GM23248 (cell line): ENCODE results near the gene GNL3. TPM values are rescaled to one million over a fixed set of nuclear protein-coding genes. Genes with fewer than 3 reads are reported as not detected.

Source experiments
- DNase-seq: peaks from one replicate; pipeline ENCODE4 v3.0.0-alpha.2; 2015
- H2AFZ ChIP-seq: fragments of 200-600 bp; sonication (generic); 2 replicates; pipeline ENCODE4 v1.6.1; 2016; ENCODE audit warnings: antibody characterized with exemption
- H3F3A ChIP-seq: fragments of 200-600 bp; sonication (generic); 2 replicates; pipeline ENCODE4 v1.6.1; 2016; ENCODE audit warnings: mild to moderate bottlenecking, antibody characterized with exemption, mixed run types; ENCODE audit not compliant: insufficient read depth
- H3K27ac ChIP-seq: fragments of 200-600 bp; sonication (generic); 2 replicates; pipeline ENCODE4 v1.5.1; 2016; ENCODE audit warnings: mild to moderate bottlenecking
- H3K27me3 ChIP-seq: fragments of 200-600 bp; sonication (generic); replicated peaks from 2 replicates; pipeline ENCODE4 v1.6.1; 2016; ENCODE audit warnings: mild to moderate bottlenecking; ENCODE audit not compliant: insufficient read depth
- H3K36me3 ChIP-seq: fragments of 200-600 bp; sonication (generic); 2 replicates; pipeline ENCODE4 v1.6.1; 2016; ENCODE audit warnings: low read depth, mild to moderate bottlenecking
- H3K4me1 ChIP-seq: fragments of 200-600 bp; sonication (generic); 2 replicates; pipeline ENCODE4 v1.6.1; 2016; ENCODE audit warnings: mild to moderate bottlenecking; ENCODE audit not compliant: insufficient read depth
- H3K4me2 ChIP-seq: fragments of 200-600 bp; sonication (generic); one replicate; pipeline ENCODE4 v1.6.1; 2016; ENCODE audit warnings: mild to moderate bottlenecking; ENCODE audit not compliant: unreplicated experiment
- H3K4me3 ChIP-seq: fragments of 200-600 bp; sonication (generic); 2 replicates; pipeline ENCODE4 v1.5.1; 2016; ENCODE audit warnings: mild to moderate bottlenecking
- H3K79me2 ChIP-seq: fragments of 200-600 bp; sonication (generic); 2 replicates; pipeline ENCODE4 v1.6.1; 2016; ENCODE audit warnings: mild to moderate bottlenecking; ENCODE audit not compliant: insufficient read depth
- H3K9ac ChIP-seq: fragments of 200-600 bp; sonication (generic); 2 replicates; pipeline ENCODE4 v1.6.1; 2016; ENCODE audit warnings: mild to moderate bottlenecking
- H3K9me2 ChIP-seq: fragments of 200-600 bp; sonication (generic); 2 replicates; pipeline ENCODE4 v1.6.1; 2016; ENCODE audit warnings: mixed run types, mild to moderate bottlenecking, moderate library complexity; ENCODE audit not compliant: insufficient read depth
- H3K9me3 ChIP-seq: fragments of 200-600 bp; sonication (generic); one replicate; pipeline ENCODE4 v1.6.1; 2017; ENCODE audit warnings: low read depth
- H4K20me1 ChIP-seq: fragments of 200-600 bp; sonication (generic); 2 replicates; pipeline ENCODE4 v1.6.0; 2016; ENCODE audit not compliant: insufficient read depth
- EZH2 ChIP-seq: fragments of 200-600 bp; sonication (generic); IDR thresholded peaks from 2 replicates; pipeline ENCODE4 v1.6.1; 2018; ENCODE audit warnings: antibody characterized with exemption, mild to moderate bottlenecking; ENCODE audit not compliant: insufficient read depth, poor library complexity, severe bottlenecking
- EZH2phosphoT487 ChIP-seq: fragments of 200-600 bp; sonication (generic); IDR thresholded peaks from 2 replicates; pipeline ENCODE4 v1.6.1; 2018; ENCODE audit warnings: antibody characterized with exemption, moderate library complexity, mild to moderate bottlenecking, low read depth; ENCODE audit not compliant: insufficient read depth
- WGBS, 2 experiments: methylation state at CpG; one replicate each; pipeline ENCODE4 v1.1.6; 2015 to 2017; ENCODE audit warnings: low lambda C conversion rate in 2 of 2, low coverage in 1 of 2; ENCODE audit errors: missing lambda C conversion rate in 2 of 2; 5-methylcytosine and 5-hydroxymethylcytosine counted together
- in situ Hi-C: fragments of 300-500 bp; cut with MboI; formaldehyde crosslinking; loops from 2 replicates; pipeline ENCODE4 v1.15.0; 2020
- polyA plus RNA-seq: library from polyadenylated mRNA; unstranded; fragments of >200 nt; fragmentation: Nextera tagmentation; extraction: Ambion mirVana; gene quantifications from 2 replicates; pipeline ENCODE4 v1.2.1, GENCODE V29; 2016
- total RNA-seq: library from RNA; depleted of rRNA; stranded (reverse); fragments of >200 nt; shearing (Covaris generic); gene quantifications from 2 replicates; pipeline ENCODE4 v1.2.3, GENCODE V29; 2014

The GNL3 gene
- total and polyA plus RNA-seq, 2 experiments from 2014 or later, result 98.8 to 108 TPM

GRCh38 chr3:52714335-52715302 is 28.8 kb downstream of the GNL3 start:
- Histone ChIP-seq H3K9me3 (no peaks in the 10 kb centered on the region), H3F3A (peaks cover 15% of the 10 kb centered on the region), H4K20me1 (no peaks in the 10 kb centered on the region), H3K9me2 (no peaks in the 10 kb centered on the region), H3K4me1 (no peaks in the 10 kb centered on the region), H3K36me3 (0 out of 2 replicates have a peak, but pooled peaks cover 9% of the 10 kb centered on the region), H3K4me2 (no peak overlapping the region), H3K27ac (no peak overlapping the region), H3K27me3 (no peaks in the 10 kb centered on the region), H2AFZ (no peak overlapping the region), H3K79me2 (no peaks in the 10 kb centered on the region), H3K4me3 (no peak overlapping the region), H3K9ac (no peak overlapping the region)
- no peak for TF ChIP-seq EZH2
- no peak for TF ChIP-seq EZH2phosphoT487
- WGBS, 2 experiments, result 55 to 60% methylated on average over 27 to 32 of the region's 39 CpGs
- in situ Hi-C loops, result no loop called here
- no peak for DNase-seq

GRCh38 chr3:52715714-52716305 is 30.0 kb downstream of the GNL3 start:
- H3K4me2 ChIP-seq, result no peak overlapping the region
- H3K36me3 ChIP-seq, result 0 out of 2 replicates have a peak, but pooled peaks cover 9% of the 10 kb centered on the region
- TF ChIP-seq EZH2 (no peak), EZH2phosphoT487 (no peak)
- H4K20me1 ChIP-seq, result no peaks in the 10 kb centered on the region
- H2AFZ ChIP-seq, result no peak overlapping the region
- no peaks in the 10 kb centered on the region for H3K27me3 ChIP-seq
- DNase-seq, result no peak
- no peaks in the 10 kb centered on the region for H3K9me2 ChIP-seq
- H3K79me2 ChIP-seq, result no peaks in the 10 kb centered on the region
- H3F3A ChIP-seq, result peaks cover 5% of the 10 kb centered on the region; the same call in 1 of the 2 replicates
- H3K27ac ChIP-seq, result no peak overlapping the region
- in situ Hi-C loops, result no loop called here
- H3K4me3 ChIP-seq, result no peak overlapping the region
- 82 to 88% methylated on average over 11 of the region's 11 CpGs for WGBS, 2 experiments
- H3K9ac ChIP-seq, result no peak overlapping the region
- no peaks in the 10 kb centered on the region for H3K4me1 ChIP-seq
- H3K9me3 ChIP-seq, result no peaks in the 10 kb centered on the region

- Histone ChIP-seq H3K4me3 (no peak overlapping the region), H3K4me2 (no peak overlapping the region), H3K4me1 (no peaks in the 10 kb centered on the region), H3F3A (no peaks in the 10 kb centered on the region), H2AFZ (no peak overlapping the region), H3K27me3 (no peaks in the 10 kb centered on the region), H3K9me3 (no peaks in the 10 kb centered on the region), H4K20me1 (no peaks in the 10 kb centered on the region), H3K27ac (no peak overlapping the region), H3K36me3 (no peaks in the 10 kb centered on the region), H3K79me2 (no peaks in the 10 kb centered on the region), H3K9me2 (no peaks in the 10 kb centered on the region), H3K9ac (no peak overlapping the region)
- in situ Hi-C loops, result no loop called here
- DNase-seq, result no peak
- TF ChIP-seq EZH2, result no peak
- no peak for TF ChIP-seq EZH2phosphoT487
Observed at GRCh38 chr3:52719618-52720017, 33.8 kb downstream of the GNL3 start.

GRCh38 chr3:52721002-52721729 is 35.3 kb downstream of the GNL3 start:
- H2AFZ ChIP-seq, result no peak overlapping the region

More at GRCh38 chr3:52721002-52721729, 35.3 kb downstream of the GNL3 start:
- Histone ChIP-seq H3K9ac (no peak overlapping the region), H4K20me1 (no peaks in the 10 kb centered on the region), H3K27ac (no peak overlapping the region), H3K36me3 (no peaks in the 10 kb centered on the region), H3K79me2 (no peaks in the 10 kb centered on the region), H3F3A (no peaks in the 10 kb centered on the region), H3K4me3 (no peak overlapping the region), H3K27me3 (no peaks in the 10 kb centered on the region), H3K9me3 (no peaks in the 10 kb centered on the region), H3K4me2 (no peak overlapping the region), H3K4me1 (no peaks in the 10 kb centered on the region), H3K9me2 (no peaks in the 10 kb centered on the region)
- TF ChIP-seq EZH2, result no peak
- TF ChIP-seq EZH2phosphoT487, result no peak
- no peak for DNase-seq
- in situ Hi-C loops, result no loop called here
- 94 to 95% methylated on average over 6 of the region's 6 CpGs for whole genome bisulfite sequencing, 2 experiments
